MM.1S (cell line): ENCODE results near the gene DOLK.
A peak's percentile ranks its signal among the peaks of the same experiment; 100 is the strongest.

Source experiments
- DNase-seq: peaks from one replicate; pipeline ENCODE4 v3.0.0-alpha.2; 2015
- H2AFZ ChIP-seq: fragments of 300-600 bp; sonication (generic); 2 replicates; pipeline ENCODE4 v1.6.0; 2016; ENCODE audit warnings: antibody characterized with exemption, low read length
- H3F3A ChIP-seq: fragments of 300-600 bp; sonication (generic); 2 replicates; pipeline ENCODE4 v1.6.1; 2016; ENCODE audit warnings: mild to moderate bottlenecking, antibody characterized with exemption, low read length, moderate library complexity, mixed read lengths; ENCODE audit not compliant: insufficient read depth
- H3K27ac ChIP-seq: fragments of 300-600 bp; sonication (generic); 2 replicates; pipeline ENCODE4 v1.5.1; 2016; ENCODE audit warnings: mild to moderate bottlenecking, low read length
- H3K27me3 ChIP-seq: fragments of 300-600 bp; sonication (generic); replicated peaks from 2 replicates; pipeline ENCODE4 v1.6.0; 2016; ENCODE audit warnings: low read length; ENCODE audit not compliant: insufficient read depth
- H3K36me3 ChIP-seq: fragments of 300-600 bp; sonication (generic); replicated peaks from 2 replicates; pipeline ENCODE4 v1.6.1; 2016; ENCODE audit warnings: mild to moderate bottlenecking, low read length, mixed read lengths; ENCODE audit not compliant: insufficient read depth
- H3K4me1 ChIP-seq: fragments of 300-600 bp; sonication (generic); 2 replicates; pipeline ENCODE4 v1.6.1; 2016; ENCODE audit warnings: low read length, mixed read lengths
- H3K4me2 ChIP-seq: fragments of 300-600 bp; sonication (generic); 2 replicates; pipeline ENCODE4 v1.6.0; 2016; ENCODE audit warnings: low read depth, low read length
- H3K4me3 ChIP-seq: fragments of 300-600 bp; sonication (generic); 2 replicates; pipeline ENCODE4 v1.5.1; 2016; ENCODE audit warnings: low read length, mixed read lengths
- H3K79me2 ChIP-seq: fragments of 300-600 bp; sonication (generic); 2 replicates; pipeline ENCODE4 v1.6.1; 2016; ENCODE audit warnings: mixed run types, low read length, mixed read lengths
- H3K9ac ChIP-seq: fragments of 300-600 bp; sonication (generic); 2 replicates; pipeline ENCODE4 v1.6.1; 2016; ENCODE audit warnings: low read length, mixed read lengths
- H3K9me2 ChIP-seq: fragments of 300-600 bp; sonication (generic); replicated peaks from 2 replicates; pipeline ENCODE4 v1.6.1; 2016; ENCODE audit warnings: mild to moderate bottlenecking, low read length, mixed read lengths; ENCODE audit not compliant: insufficient read depth
- H3K9me3 ChIP-seq: fragments of 300-600 bp; sonication (generic); replicated peaks from 2 replicates; pipeline ENCODE4 v1.6.1; 2016; ENCODE audit warnings: mild to moderate bottlenecking, low read length, mixed read lengths; ENCODE audit not compliant: insufficient read depth
- H4K20me1 ChIP-seq: fragments of 300-600 bp; sonication (generic); 2 replicates; pipeline ENCODE4 v1.6.1; 2016; ENCODE audit warnings: mild to moderate bottlenecking, low read length, moderate library complexity, mixed read lengths; ENCODE audit not compliant: insufficient read depth
- EZH2 ChIP-seq: fragments of 300-600 bp; sonication (generic); optimal IDR thresholded peaks from 2 replicates; pipeline ENCODE3; 2017; ENCODE audit warnings: low read depth, mild to moderate bottlenecking, antibody characterized with exemption, low read length, mixed read lengths
- EZH2phosphoT487 ChIP-seq: fragments of 300-600 bp; sonication (generic); IDR thresholded peaks from 2 replicates; pipeline ENCODE4 v1.6.1; 2018; ENCODE audit warnings: antibody characterized with exemption, low read length
- TF ChIP-seq, protein P1 (sequence below): fragments of 300-600 bp; sonication (generic); IDR thresholded peaks from 2 replicates; pipeline ENCODE4 v1.5.1; 2016; ENCODE audit warnings: antibody characterized with exemption, low read length, mixed read lengths

The DOLK gene

DNA sequence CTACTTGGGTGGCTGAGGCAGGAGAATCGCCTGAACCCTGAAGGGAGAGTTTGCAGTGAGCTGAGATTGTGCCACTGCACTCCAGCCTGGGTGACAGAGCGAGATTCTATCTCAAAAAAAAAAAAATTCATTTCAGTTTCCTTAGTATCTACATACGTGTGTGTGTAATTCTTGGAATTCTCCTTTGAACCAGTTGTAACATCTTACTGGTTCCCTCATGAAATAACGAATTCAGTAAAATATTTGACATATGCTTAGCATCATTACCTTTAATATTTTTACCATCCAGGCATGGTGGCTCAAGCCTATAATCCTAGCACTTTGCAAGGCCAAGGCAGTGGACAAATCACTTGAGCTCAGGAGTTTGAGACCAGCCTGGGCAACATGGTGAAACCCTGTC lies 17.8 kb downstream of the DOLK start:
- H3K4me1 ChIP-seq, result no peaks in the 10 kb centered on the region
- H3F3A ChIP-seq, result no peaks in the 10 kb centered on the region
- H3K27me3 ChIP-seq, result no peaks in the 10 kb centered on the region
- H3K9me3 ChIP-seq, result no peaks in the 10 kb centered on the region
- no peaks in the 10 kb centered on the region for H3K36me3 ChIP-seq
- no peak overlapping the region for H3K9ac ChIP-seq
- no peak for DNase-seq
- H3K4me2 ChIP-seq, result no peak overlapping the region
- H4K20me1 ChIP-seq, result no peaks in the 10 kb centered on the region
- H3K27ac ChIP-seq, result no peak overlapping the region
- no peak overlapping the region for H2AFZ ChIP-seq
- TF ChIP-seq EZH2 (no peak), EZH2phosphoT487 (no peak)
- TF ChIP-seq, protein P1, sequence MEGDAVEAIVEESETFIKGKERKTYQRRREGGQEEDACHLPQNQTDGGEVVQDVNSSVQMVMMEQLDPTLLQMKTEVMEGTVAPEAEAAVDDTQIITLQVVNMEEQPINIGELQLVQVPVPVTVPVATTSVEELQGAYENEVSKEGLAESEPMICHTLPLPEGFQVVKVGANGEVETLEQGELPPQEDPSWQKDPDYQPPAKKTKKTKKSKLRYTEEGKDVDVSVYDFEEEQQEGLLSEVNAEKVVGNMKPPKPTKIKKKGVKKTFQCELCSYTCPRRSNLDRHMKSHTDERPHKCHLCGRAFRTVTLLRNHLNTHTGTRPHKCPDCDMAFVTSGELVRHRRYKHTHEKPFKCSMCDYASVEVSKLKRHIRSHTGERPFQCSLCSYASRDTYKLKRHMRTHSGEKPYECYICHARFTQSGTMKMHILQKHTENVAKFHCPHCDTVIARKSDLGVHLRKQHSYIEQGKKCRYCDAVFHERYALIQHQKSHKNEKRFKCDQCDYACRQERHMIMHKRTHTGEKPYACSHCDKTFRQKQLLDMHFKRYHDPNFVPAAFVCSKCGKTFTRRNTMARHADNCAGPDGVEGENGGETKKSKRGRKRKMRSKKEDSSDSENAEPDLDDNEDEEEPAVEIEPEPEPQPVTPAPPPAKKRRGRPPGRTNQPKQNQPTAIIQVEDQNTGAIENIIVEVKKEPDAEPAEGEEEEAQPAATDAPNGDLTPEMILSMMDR, result no peak
- H3K9me2 ChIP-seq, result no peaks in the 10 kb centered on the region
- no peaks in the 10 kb centered on the region for H3K79me2 ChIP-seq
- H3K4me3 ChIP-seq, result no peak overlapping the region

DNA sequence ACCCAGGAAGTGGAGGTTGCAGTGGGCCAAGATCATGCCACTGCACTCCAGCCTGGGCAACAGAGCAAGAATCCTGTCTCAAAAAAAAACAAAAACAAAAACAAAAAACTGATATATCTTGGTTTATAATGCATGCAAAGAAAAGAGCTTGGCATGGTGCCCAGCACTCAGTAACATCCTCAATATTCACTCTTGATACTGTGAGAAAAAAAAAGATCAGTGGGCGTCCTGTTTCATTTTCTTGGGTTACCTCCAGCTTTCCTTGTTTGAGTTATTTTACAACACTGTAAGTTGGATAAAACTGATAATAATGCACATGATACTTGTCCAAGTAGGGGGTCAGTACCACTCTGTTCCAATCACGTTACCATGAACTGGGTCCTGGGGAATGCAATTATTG lies 18.8 kb downstream of the DOLK start:
- Histone ChIP-seq H3K36me3 (no peaks in the 10 kb centered on the region), H3K4me1 (no peaks in the 10 kb centered on the region), H3K9me3 (no peaks in the 10 kb centered on the region), H3K4me3 (no peak overlapping the region), H3K27ac (no peak overlapping the region), H2AFZ (no peak overlapping the region), H3K27me3 (no peaks in the 10 kb centered on the region), H4K20me1 (no peaks in the 10 kb centered on the region), H3K79me2 (no peaks in the 10 kb centered on the region), H3K4me2 (no peak overlapping the region), H3K9ac (no peak overlapping the region), H3K9me2 (no peaks in the 10 kb centered on the region), H3F3A (no peaks in the 10 kb centered on the region)
- DNase-seq, result no peak
- TF ChIP-seq EZH2, result no peak
- TF ChIP-seq, protein P1, result no peak
- no peak for TF ChIP-seq EZH2phosphoT487

DNA sequence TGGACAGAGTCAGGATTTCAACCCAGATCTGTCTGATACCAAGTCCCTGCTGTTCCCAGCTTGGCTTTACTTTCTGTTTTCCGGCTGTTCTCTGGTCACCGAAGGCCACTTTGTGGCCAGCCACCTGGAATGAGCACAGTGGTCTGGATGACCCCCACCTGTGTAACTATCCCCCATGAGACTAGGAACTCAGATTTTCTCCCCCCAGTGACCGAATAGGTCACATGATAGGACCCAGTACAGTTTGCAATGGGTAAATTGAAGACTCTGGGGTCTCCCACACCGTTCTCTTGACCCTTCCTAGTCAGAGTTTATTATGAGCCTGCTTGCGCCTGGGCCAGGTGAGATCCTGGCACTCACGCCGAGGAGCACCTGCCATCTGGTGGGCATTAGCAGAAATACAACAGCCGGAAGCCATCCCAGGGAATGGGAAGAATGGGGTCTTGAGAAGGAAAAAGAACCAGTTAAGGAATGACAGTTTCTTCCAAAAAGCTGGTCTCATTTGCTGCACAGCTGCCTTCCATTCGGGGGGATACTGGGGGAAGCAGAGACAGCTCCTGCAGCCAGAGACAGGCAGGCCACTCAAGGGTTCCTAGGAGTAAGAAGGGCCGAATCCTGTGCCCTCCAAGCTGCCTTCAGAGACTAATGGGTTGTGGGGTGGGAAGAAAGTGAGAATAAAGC lies 19.5 kb downstream of the DOLK start:
- H3K9me2 ChIP-seq, result no peaks in the 10 kb centered on the region
- no peak for TF ChIP-seq EZH2phosphoT487
- TF ChIP-seq, protein P1, result peak; percentile 92
- H3K4me3 ChIP-seq, result no peak overlapping the region
- no peaks in the 10 kb centered on the region for H3F3A ChIP-seq
- no peak overlapping the region for H3K9ac ChIP-seq
- H2AFZ ChIP-seq, result peak overlapping the region; percentile 49
- H3K36me3 ChIP-seq, result no peaks in the 10 kb centered on the region
- H3K4me1 ChIP-seq, result no peaks in the 10 kb centered on the region
- H3K9me3 ChIP-seq, result no peaks in the 10 kb centered on the region
- no peak overlapping the region for H3K4me2 ChIP-seq
- H3K79me2 ChIP-seq, result no peaks in the 10 kb centered on the region
- H3K27me3 ChIP-seq, result no peaks in the 10 kb centered on the region
- no peak overlapping the region for H3K27ac ChIP-seq
- H4K20me1 ChIP-seq, result no peaks in the 10 kb centered on the region
- DNase-seq, result peak; percentile 38
